H1 (cell line): ENCODE measurements around the gene SELENOF. TPM values are rescaled to one million over a fixed set of nuclear protein-coding genes. Genes with fewer than 3 reads are reported as not detected.

ENCODE experiments used
- CTCF ChIA-PET: fragments of 300-600 bp; sonication (Branson Sonifier 250); formaldehyde crosslinking; loops from one replicate; lab custom pipeline; 2021; ENCODE audit not compliant: partially characterized antibody; lab: Charles Lee
- POLR2A ChIA-PET: fragments of 300-600 bp; sonication (Branson Sonifier 250); formaldehyde crosslinking; loops from one replicate; lab custom pipeline; 2021; ENCODE audit warnings: inconsistent platforms; ENCODE audit not compliant: partially characterized antibody; lab: Charles Lee
- DNase-seq, 2 experiments: peaks; one replicate each; pipeline versions ENCODE4 v3.0.0 to v3.0.0-alpha.2; 2010 to 2022; ENCODE audit warnings: low spot score in 2 of 2, low read depth in 1 of 2, mixed read lengths in 1 of 2
- FAIRE-seq: peaks from 2 replicates; lab custom pipeline; 2011; peaks lifted over from hg19 to GRCh38; lab: Jason Lieb, UNC
- H2AFZ ChIP-seq: 2 replicates; pipeline ENCODE4 v1.8.1; 2012; ENCODE audit warnings: low read length, inconsistent platforms
- H2AK5ac ChIP-seq: 2 replicates; pipeline ENCODE4 v1.6.1; 2013; ENCODE audit warnings: low read depth, low read length
- H2BK120ac ChIP-seq: replicated peaks from 2 replicates; pipeline ENCODE3; 2013; ENCODE audit warnings: low read depth, low read length, inconsistent platforms
- H2BK12ac ChIP-seq: 2 replicates; pipeline ENCODE4 v1.6.1; 2013; ENCODE audit warnings: low read depth, low read length
- H2BK15ac ChIP-seq: 2 replicates; pipeline ENCODE4 v1.6.1; 2013; ENCODE audit warnings: low read length
- H2BK20ac ChIP-seq: 2 replicates; pipeline ENCODE4 v1.6.1; 2013; ENCODE audit warnings: low read length
- H2BK5ac ChIP-seq: 2 replicates; pipeline ENCODE4 v1.6.1; 2013; ENCODE audit warnings: low read depth, low read length
- H3K14ac ChIP-seq: 2 replicates; pipeline ENCODE4 v1.6.1; 2013; ENCODE audit warnings: inconsistent platforms; ENCODE audit not compliant: insufficient read length
- H3K18ac ChIP-seq: 2 replicates; pipeline ENCODE4 v1.6.1; 2013; ENCODE audit warnings: low read length; ENCODE audit errors: extremely low read depth
- H3K23ac ChIP-seq: 2 replicates; pipeline ENCODE4 v1.6.1; 2013; ENCODE audit warnings: inconsistent platforms; ENCODE audit not compliant: insufficient read length
- H3K23me2 ChIP-seq: 2 replicates; pipeline ENCODE4 v1.6.1; 2013; ENCODE audit warnings: low read depth, low read length
- H3K27ac ChIP-seq: 2 replicates; pipeline ENCODE4 v1.6.1; 2011; ENCODE audit warnings: low read depth, low read length, inconsistent platforms
- H3K27me3 ChIP-seq, 4 experiments: replicated peaks in 1 of 4; 1 replicate in 1 of 4; 2 replicates in 3 of 4; pipeline versions ENCODE4 v1.6.1 to v1.8.1; 2011 to 2013; ENCODE audit warnings: low read length in 3 of 4, mild to moderate bottlenecking in 3 of 4, inconsistent platforms in 2 of 4, mixed read lengths in 2 of 4, moderate library complexity in 1 of 4; ENCODE audit not compliant: control insufficient read depth in 3 of 4, insufficient read depth in 3 of 4; ENCODE audit errors: extremely low read depth in 1 of 4
- H3K36me3 ChIP-seq, 4 experiments: 2 replicates each; pipeline versions ENCODE4 v1.6.1 to v1.8.1; 2011 to 2013; ENCODE audit warnings: mild to moderate bottlenecking in 4 of 4, low read length in 3 of 4, moderate library complexity in 2 of 4, control low read depth in 1 of 4, inconsistent platforms in 1 of 4; ENCODE audit not compliant: insufficient read depth in 4 of 4, control insufficient read depth in 2 of 4
- H3K4ac ChIP-seq: replicated peaks from 2 replicates; pipeline ENCODE3; 2013; ENCODE audit warnings: low read length, low read depth, mixed read lengths, inconsistent platforms; ENCODE audit not compliant: insufficient read length
- H3K4me1 ChIP-seq, 4 experiments: replicated peaks in 1 of 4; 1 replicate in 1 of 4; 2 replicates in 3 of 4; pipeline versions ENCODE4 v1.6.1 to v1.8.1; 2011 to 2013; ENCODE audit warnings: low read length in 3 of 4, inconsistent platforms in 2 of 4, mixed read lengths in 1 of 4; ENCODE audit not compliant: insufficient read depth in 4 of 4, control insufficient read depth in 3 of 4
- H3K4me2 ChIP-seq, 2 experiments: 2 replicates each; pipeline versions ENCODE4 v1.6.1 to v1.8.1; 2011 to 2013; ENCODE audit warnings: low read depth in 2 of 2, low read length in 2 of 2, control low read depth in 1 of 2, inconsistent platforms in 1 of 2, mild to moderate bottlenecking in 1 of 2; ENCODE audit not compliant: insufficient read depth in 1 of 2
- H3K4me3 ChIP-seq, 4 experiments: fragments of 200-600, 300-600 bp in 1 of 4; sonication (generic), shearing (Covaris generic), sonication (Bioruptor Twin) in 1 of 4; 2 replicates each; pipeline versions ENCODE4 v1.5.1 to v1.8.1; 2011 to 2016; ENCODE audit warnings: low read length in 4 of 4, low read depth in 3 of 4, control low read depth in 2 of 4, inconsistent platforms in 2 of 4, mild to moderate bottlenecking in 2 of 4, mixed read lengths in 1 of 4, moderate library complexity in 1 of 4; ENCODE audit not compliant: insufficient read depth in 2 of 4; ENCODE audit errors: extremely low read depth in 1 of 4
- H3K56ac ChIP-seq: replicated peaks from 2 replicates; pipeline ENCODE3; 2013; ENCODE audit warnings: low read depth, mild to moderate bottlenecking, mixed read lengths, low read length, inconsistent platforms; ENCODE audit not compliant: insufficient read length
- H3K79me1 ChIP-seq: 2 replicates; pipeline ENCODE4 v1.6.1; 2013; ENCODE audit warnings: low read depth, low read length, control low read depth
- H3K79me2 ChIP-seq, 2 experiments: 2 replicates each; pipeline versions ENCODE4 v1.6.1 to v1.8.1; 2012 to 2013; ENCODE audit warnings: low read length in 2 of 2, mild to moderate bottlenecking in 2 of 2, inconsistent platforms in 1 of 2; ENCODE audit not compliant: insufficient read depth in 2 of 2, control insufficient read depth in 1 of 2
- H3K9ac ChIP-seq, 4 experiments: replicated peaks in 1 of 4; 1 replicate in 1 of 4; 2 replicates in 3 of 4; pipeline versions ENCODE4 v1.6.1 to v1.8.1; 2011 to 2013; ENCODE audit warnings: low read depth in 3 of 4, low read length in 3 of 4, control low read depth in 2 of 4, mild to moderate bottlenecking in 2 of 4, moderate library complexity in 2 of 4, inconsistent platforms in 1 of 4; ENCODE audit errors: extremely low read depth in 1 of 4
- H3K9me3 ChIP-seq, 2 experiments: 2 replicates each; pipeline versions ENCODE4 v1.6.1 to v1.8.1; 2012 to 2013; ENCODE audit warnings: mild to moderate bottlenecking in 2 of 2, moderate library complexity in 2 of 2, control low read depth in 1 of 2, inconsistent platforms in 1 of 2, low read depth in 1 of 2, low read length in 1 of 2, mixed read lengths in 1 of 2; ENCODE audit not compliant: insufficient read depth in 2 of 2
- H4K20me1 ChIP-seq, 2 experiments: replicated peaks in 1 of 2; 2 replicates each; pipeline versions ENCODE3 to v1.8.1; 2011 to 2013; ENCODE audit warnings: inconsistent platforms in 2 of 2, low read length in 2 of 2, mild to moderate bottlenecking in 1 of 2; ENCODE audit not compliant: insufficient read depth in 2 of 2, control insufficient read depth in 1 of 2
- H4K5ac ChIP-seq: 2 replicates; pipeline ENCODE4 v1.6.1; 2013; ENCODE audit warnings: low read length, low read depth, mixed read lengths, inconsistent platforms; ENCODE audit not compliant: insufficient read length
- H4K8ac ChIP-seq: 2 replicates; pipeline ENCODE4 v1.8.0; 2013; ENCODE audit warnings: mild to moderate bottlenecking, moderate library complexity, low read length, inconsistent platforms; ENCODE audit not compliant: insufficient read depth; ENCODE audit errors: extremely low read depth
- H4K91ac ChIP-seq: replicated peaks from 2 replicates; pipeline ENCODE3; 2013; ENCODE audit warnings: low read length, mixed read lengths, inconsistent platforms; ENCODE audit not compliant: insufficient read length
- EP300 ChIP-seq, 2 experiments: IDR thresholded peaks; 1 replicate in 1 of 2; 2 replicates in 1 of 2; pipeline ENCODE4 v1.6.1; 2011 to 2012; ENCODE audit warnings: low read depth in 2 of 2, low read length in 2 of 2, mild to moderate bottlenecking in 2 of 2, borderline replicate concordance in 1 of 2, inconsistent platforms in 1 of 2, moderate library complexity in 1 of 2
- FOSL1 ChIP-seq: IDR thresholded peaks from 2 replicates; pipeline ENCODE4 v1.6.1; 2011; ENCODE audit warnings: mild to moderate bottlenecking, low read depth, low read length, moderate library complexity; ENCODE audit not compliant: insufficient read depth
- POU5F1 ChIP-seq: IDR thresholded peaks from 2 replicates; pipeline ENCODE4 v1.6.1; 2011; ENCODE audit warnings: low read depth, mild to moderate bottlenecking, low read length, moderate library complexity
- RXRA ChIP-seq: IDR thresholded peaks from 2 replicates; pipeline ENCODE4 v1.6.1; 2011; ENCODE audit warnings: low read depth, mild to moderate bottlenecking, low read length, moderate library complexity; ENCODE audit not compliant: insufficient read depth
- SIRT6 ChIP-seq: IDR thresholded peaks from one replicate; pipeline ENCODE4 v1.7.1; 2012; ENCODE audit warnings: low read length, inconsistent platforms
- SIX5 ChIP-seq: IDR thresholded peaks from 2 replicates; pipeline ENCODE4 v1.6.1; 2011; ENCODE audit warnings: mild to moderate bottlenecking, low read depth, low read length
- SRF ChIP-seq: IDR thresholded peaks from 2 replicates; pipeline ENCODE4 v1.6.1; 2011; ENCODE audit warnings: mild to moderate bottlenecking, low read depth, low read length, moderate library complexity
- polyA plus RNA-seq, 7 experiments: library from polyadenylated mRNA; depleted of rRNA in 3 of 7; stranded (reverse) in 5 of 7; unstranded in 2 of 7; fragments of >200 nt in 5 of 7; fragments of 200-250 nt in 2 of 7; gene quantifications; 1 replicate in 5 of 7; 2 replicates in 1 of 7; 4 replicates in 1 of 7; pipeline versions ENCODE4 v1.2.1 to v1.2.3, GENCODE V29; 2011 to 2013; ENCODE audit warnings: missing spikeins in 2 of 7, mixed read lengths in 2 of 7
- total RNA-seq: library from RNA; stranded (reverse); fragmentation: NEBNext Ultra II Directional; extraction: Animal tissue kit (Norgen Biotek cat#: 25700); gene quantifications from 2 replicates; pipeline ENCODE4 v1.2.1, GENCODE V29; 2021

SELENOF gene
- total and polyA plus RNA-seq, 2 of the 8 experiments (the other 6 are each of a cell fraction or from before 2014, with no cell fraction given), result 70.7 to 163 TPM

- no peak overlapping the region for H2BK5ac ChIP-seq
- no peak for DNase-seq
- H3K23me2 ChIP-seq, result no peaks in the 10 kb centered on the region
- no peaks in the 10 kb centered on the region; a peak in 1 of 8 replicates for H3K36me3 ChIP-seq
- H3K4me1 ChIP-seq, result no peaks in the 10 kb centered on the region
- peaks cover 0 to 12% of the 10 kb centered on the region in 2 experiments; a peak in 2 of 4 replicates for H3K9me3 ChIP-seq
- H2BK20ac ChIP-seq, result no peak overlapping the region
- no peak overlapping the region for H3K23ac ChIP-seq
- ChIA-PET CTCF (interaction anchor here (0.6 kb wide), 1 partner anchor 241 kb away, joined by 3 read pairs; no protein-coding TSS in a partner anchor), POLR2A (no interaction called here)
- H4K91ac ChIP-seq, result no peak overlapping the region
- H3K4ac ChIP-seq, result no peak overlapping the region
- FAIRE-seq, result no peak
- H3K27me3 ChIP-seq, result no peaks in the 10 kb centered on the region
- H3K4me2 ChIP-seq, result no peak overlapping the region
- H2AK5ac ChIP-seq, result no peak overlapping the region
- H3K27ac ChIP-seq, result no peak overlapping the region
- no peak overlapping the region for H2AFZ ChIP-seq
- H4K5ac ChIP-seq, result no peak overlapping the region
- no peak overlapping the region for H3K18ac ChIP-seq
- H3K9ac ChIP-seq, result no peak overlapping the region
- H2BK15ac ChIP-seq, result no peak overlapping the region
- no peak overlapping the region for H3K4me3 ChIP-seq
- no peak overlapping the region for H3K56ac ChIP-seq
- H3K79me2 ChIP-seq, result peaks cover 0 to 42% of the 10 kb centered on the region in 2 experiments; a peak in 2 of 4 replicates
- H2BK120ac ChIP-seq, result no peak overlapping the region
- H2BK12ac ChIP-seq, result no peak overlapping the region
- H3K79me1 ChIP-seq, result 0 out of 2 replicates have a peak, but pooled peaks cover 2% of the 10 kb centered on the region
- no peak overlapping the region for H3K14ac ChIP-seq
- no peak overlapping the region for H4K8ac ChIP-seq
- no peaks in the 10 kb centered on the region for H4K20me1 ChIP-seq
- TF ChIP-seq EP300 (IDR thresholded peaks at IDR 0.05; ENCODE audit: borderline replicate concordance in 1 of 2, low read depth in 2 of 2, low read length in 2 of 2), result no peak
- no peak for TF ChIP-seq SIX5
- no peak for TF ChIP-seq FOSL1
- TF ChIP-seq POU5F1, result no peak
- TF ChIP-seq SRF, result no peak
- no peak for TF ChIP-seq SIRT6
- no peak for TF ChIP-seq RXRA
These were observed 46.6 kb upstream of the SELENOF start for GRCh38 chr1:86960548-86960947.
